Upper lobe of left lung (tissue), 4 donors: Measurements from ENCODE around the gene TCTA.

Experiments used
- EP300 ChIP-seq, 4 donors: sonication (generic); formaldehyde crosslinking; IDR thresholded peaks; one replicate each; pipeline ENCODE4 v1.5.1; 2017; ENCODE audit warnings: antibody characterized with exemption in 4 of 4, control low read depth in 2 of 4
- POLR2A ChIP-seq, 4 donors: fragments of 450-650 bp; IDR thresholded peaks; one replicate each; pipeline ENCODE4 v1.5.1; 2016 to 2017; ENCODE audit warnings: antibody characterized with exemption in 4 of 4, mild to moderate bottlenecking in 2 of 4
- POLR2AphosphoS5 ChIP-seq, 2 donors: sonication (generic); formaldehyde crosslinking; IDR thresholded peaks; one replicate each; pipeline ENCODE4 v1.5.1; 2017; ENCODE audit warnings: antibody characterized with exemption in 2 of 2
- TF ChIP-seq, protein P1 (sequence below), 6 experiments: fragments of 450-650 bp in 4 of 6; fragments of 200-600 bp in 2 of 6; sonication (generic) in 2 of 6; IDR thresholded peaks; one replicate each; pipeline ENCODE4 v1.5.1; 2016 to 2019; ENCODE audit warnings: antibody characterized with exemption in 6 of 6

DNA sequence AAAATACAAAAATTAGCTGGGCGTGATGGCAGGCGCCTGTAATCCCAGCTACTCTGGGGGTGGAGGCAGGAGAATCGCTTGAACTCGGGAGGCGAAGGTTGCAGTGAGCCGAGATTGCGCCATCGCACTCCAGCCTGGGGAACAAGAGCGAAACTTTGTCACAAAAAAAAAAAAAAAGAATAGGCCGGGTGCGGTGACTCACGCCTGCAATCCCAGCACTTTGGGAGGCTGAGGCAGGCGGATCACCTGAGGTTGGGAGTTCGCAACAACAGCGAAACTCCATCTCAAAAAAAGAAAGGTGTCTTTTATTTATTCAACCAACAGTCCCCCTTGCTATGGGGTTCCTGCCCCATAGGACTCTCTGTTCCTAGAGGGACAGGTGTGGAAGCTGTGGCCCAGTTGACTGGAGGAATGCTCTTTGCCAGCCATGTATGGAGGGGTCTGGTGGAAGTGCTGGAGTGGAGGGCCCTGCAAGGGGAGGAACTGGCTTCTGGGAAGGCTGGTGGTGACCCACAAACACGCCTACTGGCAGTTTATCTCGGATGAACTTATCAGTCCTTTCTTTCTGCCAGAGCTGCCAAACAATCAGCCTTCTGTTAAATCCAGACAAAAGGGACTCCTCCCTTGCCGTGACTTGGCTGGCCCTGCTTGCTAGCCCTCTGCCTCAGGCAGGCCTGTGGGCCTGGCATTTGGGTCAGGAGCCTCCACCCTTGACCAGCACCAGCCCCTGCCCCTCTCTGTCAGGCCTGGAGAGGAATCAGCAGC, 53.2 kb downstream of the TCTA start:
- TF ChIP-seq, protein P1, sequence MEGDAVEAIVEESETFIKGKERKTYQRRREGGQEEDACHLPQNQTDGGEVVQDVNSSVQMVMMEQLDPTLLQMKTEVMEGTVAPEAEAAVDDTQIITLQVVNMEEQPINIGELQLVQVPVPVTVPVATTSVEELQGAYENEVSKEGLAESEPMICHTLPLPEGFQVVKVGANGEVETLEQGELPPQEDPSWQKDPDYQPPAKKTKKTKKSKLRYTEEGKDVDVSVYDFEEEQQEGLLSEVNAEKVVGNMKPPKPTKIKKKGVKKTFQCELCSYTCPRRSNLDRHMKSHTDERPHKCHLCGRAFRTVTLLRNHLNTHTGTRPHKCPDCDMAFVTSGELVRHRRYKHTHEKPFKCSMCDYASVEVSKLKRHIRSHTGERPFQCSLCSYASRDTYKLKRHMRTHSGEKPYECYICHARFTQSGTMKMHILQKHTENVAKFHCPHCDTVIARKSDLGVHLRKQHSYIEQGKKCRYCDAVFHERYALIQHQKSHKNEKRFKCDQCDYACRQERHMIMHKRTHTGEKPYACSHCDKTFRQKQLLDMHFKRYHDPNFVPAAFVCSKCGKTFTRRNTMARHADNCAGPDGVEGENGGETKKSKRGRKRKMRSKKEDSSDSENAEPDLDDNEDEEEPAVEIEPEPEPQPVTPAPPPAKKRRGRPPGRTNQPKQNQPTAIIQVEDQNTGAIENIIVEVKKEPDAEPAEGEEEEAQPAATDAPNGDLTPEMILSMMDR (IDR thresholded peaks at IDR 0.05): no peak
- TF ChIP-seq EP300 (IDR thresholded peaks at IDR 0.05) (no peak), POLR2A (IDR thresholded peaks at IDR 0.05) (no peak), POLR2AphosphoS5 (IDR thresholded peaks at IDR 0.05) (no peak)
